Urinary bladder (tissue), 4 donors: Measurements from ENCODE around the gene ECHDC1. TPM values are rescaled to one million over a fixed set of nuclear protein-coding genes. Genes with fewer than 3 reads are reported as not detected.

ENCODE experiments used
- DNase-seq: peaks from one replicate; pipeline ENCODE4 v3.0.0-alpha.2; 2015; ENCODE audit errors: extremely low spot score
- H3K27ac ChIP-seq: one replicate; pipeline ENCODE4 v1.5.1; 2013; ENCODE audit warnings: low read depth, mild to moderate bottlenecking, moderate library complexity
- H3K36me3 ChIP-seq: one replicate; pipeline ENCODE4 v1.6.1; 2013; ENCODE audit warnings: mild to moderate bottlenecking, moderate library complexity; ENCODE audit not compliant: insufficient read depth
- H3K4me1 ChIP-seq: one replicate; pipeline ENCODE4 v1.6.1; 2013; ENCODE audit warnings: mild to moderate bottlenecking, moderate library complexity; ENCODE audit not compliant: insufficient read depth
- H3K4me3 ChIP-seq: one replicate; pipeline ENCODE4 v1.5.1; 2013; ENCODE audit warnings: low read depth, low read length
- WGBS: extraction: QIAGEN DNeasy Blood & Tissue Kit; methylation state at CpG from one replicate; pipeline ENCODE4 v1.1.7; 2013; 5-methylcytosine and 5-hydroxymethylcytosine counted together
- polyA plus RNA-seq: library from polyadenylated mRNA; stranded (reverse); fragments of 200-250 nt; gene quantifications from one replicate; pipeline ENCODE4 v1.2.3, GENCODE V29; 2013
- total RNA-seq: library from RNA; depleted of rRNA; stranded (reverse); fragments of >200 nt; gene quantifications from one replicate; pipeline ENCODE4 v1.2.3, GENCODE V29; 2014
- donor health status: healthy with polysubstance abuse.
- donor health status: healthy.

ECHDC1 gene
- total and polyA plus RNA-seq, 2 donors: 44.9 to 103 TPM

GRCh38 chr6:127319686-127320085 is 23.7 kb downstream of the ECHDC1 start:
- WGBS: 92% methylated on average over 1 of the region's 1 CpG
- Histone ChIP-seq H3K4me1 (no peaks in the 10 kb centered on the region), H3K27ac (no peak overlapping the region), H3K36me3 (no peaks in the 10 kb centered on the region), H3K4me3 (no peak overlapping the region)
- no peak for DNase-seq

- DNase-seq: no peak
- no peaks in the 10 kb centered on the region for H3K4me1 ChIP-seq
- WGBS: 66% methylated on average over 6 of the region's 6 CpGs
Observed at GRCh38 chr6:127317388-127318128, 25.9 kb downstream of the ECHDC1 start.

GRCh38 chr6:127305741-127306140 is 37.7 kb downstream of the ECHDC1 start:
- no peaks in the 10 kb centered on the region for H3K4me1 ChIP-seq
- no peak for DNase-seq
- no peak overlapping the region for H3K27ac ChIP-seq
- H3K36me3 ChIP-seq: no peaks in the 10 kb centered on the region
- WGBS: 100% methylated on average over 1 of the region's 1 CpG
- no peak overlapping the region for H3K4me3 ChIP-seq

More at GRCh38 chr6:127317388-127318128, 25.9 kb downstream of the ECHDC1 start:
- Histone ChIP-seq H3K36me3 (peaks cover 3% of the 10 kb centered on the region), H3K4me3 (no peak overlapping the region), H3K27ac (no peak overlapping the region)

GRCh38 chr6:127303917-127304316 is 39.5 kb downstream of the ECHDC1 start:
- Histone ChIP-seq H3K36me3 (no peaks in the 10 kb centered on the region), H3K4me1 (no peaks in the 10 kb centered on the region), H3K27ac (no peak overlapping the region), H3K4me3 (no peak overlapping the region)
- WGBS: 92% methylated on average over 3 of the region's 3 CpGs
- no peak for DNase-seq

- no peak overlapping the region for H3K4me3 ChIP-seq
- DNase-seq: no peak
- H3K36me3 ChIP-seq: no peaks in the 10 kb centered on the region
- 49% methylated on average over 6 of the region's 6 CpGs for WGBS
- H3K27ac ChIP-seq: no peak overlapping the region
- no peaks in the 10 kb centered on the region for H3K4me1 ChIP-seq
Observed at GRCh38 chr6:127302728-127303660, 40.4 kb downstream of the ECHDC1 start.

- no peak for DNase-seq
- Histone ChIP-seq H3K27ac (no peak overlapping the region), H3K36me3 (no peaks in the 10 kb centered on the region), H3K4me1 (no peaks in the 10 kb centered on the region), H3K4me3 (no peak overlapping the region)
- WGBS: 50% methylated on average over 6 of the region's 6 CpGs
Observed at GRCh38 chr6:127301199-127301700, 42.2 kb downstream of the ECHDC1 start.

- Histone ChIP-seq H3K27ac (no peak overlapping the region), H3K4me1 (no peaks in the 10 kb centered on the region)
Observed at GRCh38 chr6:127300411-127300810, 43.0 kb downstream of the ECHDC1 start.

GRCh38 chr6:127299522-127300240 is 43.7 kb downstream of the ECHDC1 start:
- no peak for DNase-seq
- WGBS: 85% methylated on average over 4 of the region's 4 CpGs
- Histone ChIP-seq H3K36me3 (no peaks in the 10 kb centered on the region), H3K4me3 (no peak overlapping the region), H3K4me1 (no peaks in the 10 kb centered on the region), H3K27ac (no peak overlapping the region)

More at GRCh38 chr6:127300411-127300810, 43.0 kb downstream of the ECHDC1 start:
- no peak overlapping the region for H3K4me3 ChIP-seq
- no peak for DNase-seq
- no peaks in the 10 kb centered on the region for H3K36me3 ChIP-seq

GRCh38 chr6:127298475-127298874 is 44.9 kb downstream of the ECHDC1 start:
- no peak overlapping the region for H3K4me3 ChIP-seq
- H3K4me1 ChIP-seq: no peaks in the 10 kb centered on the region
- H3K36me3 ChIP-seq: no peaks in the 10 kb centered on the region
- DNase-seq: no peak
- no peak overlapping the region for H3K27ac ChIP-seq
- 98% methylated on average over 2 of the region's 2 CpGs for WGBS

- Histone ChIP-seq H3K27ac (no peak overlapping the region), H3K4me3 (no peak overlapping the region), H3K36me3 (no peaks in the 10 kb centered on the region), H3K4me1 (no peaks in the 10 kb centered on the region)
- 91% methylated on average over 4 of the region's 4 CpGs for WGBS
- no peak for DNase-seq
Observed at GRCh38 chr6:127297502-127298070, 45.8 kb downstream of the ECHDC1 start.

GRCh38 chr6:127291495-127291894 is 51.9 kb downstream of the ECHDC1 start:
- H3K4me3 ChIP-seq: no peak overlapping the region
- WGBS: 61% methylated on average over 5 of the region's 5 CpGs
- no peaks in the 10 kb centered on the region for H3K36me3 ChIP-seq
- DNase-seq: no peak
- no peaks in the 10 kb centered on the region for H3K4me1 ChIP-seq
- H3K27ac ChIP-seq: no peak overlapping the region

- WGBS: 63% methylated on average over 4 of the region's 4 CpGs
- Histone ChIP-seq H3K27ac (no peak overlapping the region), H3K4me3 (no peak overlapping the region)
Observed at GRCh38 chr6:127290391-127291265, 52.8 kb downstream of the ECHDC1 start.

More at GRCh38 chr6:127290391-127291265, 52.8 kb downstream of the ECHDC1 start:
- Histone ChIP-seq H3K36me3 (no peaks in the 10 kb centered on the region), H3K4me1 (no peaks in the 10 kb centered on the region)
- no peak for DNase-seq
